GM10248 (cell line): Measurements from ENCODE around the gene PSMB8.
A peak's percentile ranks its signal among the peaks of the same experiment; 100 is the strongest.

Experiments
- CTCF ChIA-PET: fragments of 300-600 bp; sonication (Branson Sonifier 250); formaldehyde crosslinking; extraction: SDS; loops from one replicate; lab custom pipeline; 2021; ENCODE audit warnings: antibody characterized with exemption; lab: Yijun Ruan, JAX
- POLR2A ChIA-PET: fragments of 350-650 bp; sonication (Branson Sonifier 250); formaldehyde crosslinking; extraction: SDS; loops from one replicate; lab custom pipeline; 2020; ENCODE audit warnings: antibody characterized with exemption; lab: Yijun Ruan, JAX
- DNase-seq: peaks from one replicate; pipeline ENCODE4 v3.0.0; 2012; ENCODE audit errors: extremely low spot score
- TF ChIP-seq, protein P1 (sequence below): IDR thresholded peaks from 2 replicates; pipeline ENCODE4 v1.5.1; 2012; ENCODE audit warnings: mild to moderate bottlenecking, low read depth; ENCODE audit errors: extremely low read depth, missing control alignments, control extremely low read depth

PSMB8 gene

DNA sequence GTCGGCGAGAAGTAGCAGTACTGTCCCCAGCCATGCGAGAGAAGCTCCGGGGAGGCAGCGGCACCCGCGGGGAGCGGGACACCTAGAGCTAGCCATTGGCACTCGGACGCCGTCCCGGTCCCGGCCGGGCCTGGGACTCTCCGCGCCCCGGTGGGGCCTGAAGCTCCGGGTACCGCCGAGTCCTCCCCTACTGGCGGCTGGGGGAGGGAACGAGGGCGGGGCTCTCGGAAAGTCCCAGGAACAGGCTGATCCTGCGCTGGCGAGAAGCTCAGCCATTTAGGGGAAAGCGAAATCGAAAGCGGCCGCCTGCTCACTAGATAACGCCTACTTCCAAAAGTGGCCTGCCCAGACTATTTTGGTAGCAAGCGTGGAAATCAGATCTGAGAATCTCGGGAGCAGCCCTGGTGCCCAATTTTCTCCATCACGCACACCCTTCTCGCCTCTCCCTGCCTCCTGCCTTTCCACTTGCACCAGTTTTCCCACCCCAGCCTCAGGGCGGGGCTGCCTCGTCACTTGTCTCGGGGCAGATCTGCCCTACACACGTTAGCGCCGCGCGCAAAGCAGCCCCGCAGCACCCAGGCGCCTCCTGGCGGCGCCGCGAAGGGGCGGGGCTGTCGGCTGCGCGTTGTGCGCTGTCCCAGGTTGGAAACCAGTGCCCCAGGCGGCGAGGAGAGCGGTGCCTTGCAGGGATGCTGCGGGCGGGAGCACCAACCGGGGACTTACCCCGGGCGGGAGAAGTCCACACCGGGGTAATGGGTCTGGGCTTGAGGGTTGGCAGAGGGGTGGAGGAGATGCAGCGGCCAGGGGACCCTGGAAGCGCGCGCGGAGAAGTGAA, 9.9 kb upstream of the PSMB8 start, which contains the start of the genes PSMB9 and TAP1:
Gene PSMB9, plus strand, starts transcription at position 652 of the 835 bp plus-strand sequence. Its CDS starts 38 bp downstream, at position 690.
Gene TAP1, minus strand, starts transcription at position 164 of the 835 bp plus-strand sequence. Its CDS starts 68 bp downstream, at position 96.
- TF ChIP-seq, protein P1, sequence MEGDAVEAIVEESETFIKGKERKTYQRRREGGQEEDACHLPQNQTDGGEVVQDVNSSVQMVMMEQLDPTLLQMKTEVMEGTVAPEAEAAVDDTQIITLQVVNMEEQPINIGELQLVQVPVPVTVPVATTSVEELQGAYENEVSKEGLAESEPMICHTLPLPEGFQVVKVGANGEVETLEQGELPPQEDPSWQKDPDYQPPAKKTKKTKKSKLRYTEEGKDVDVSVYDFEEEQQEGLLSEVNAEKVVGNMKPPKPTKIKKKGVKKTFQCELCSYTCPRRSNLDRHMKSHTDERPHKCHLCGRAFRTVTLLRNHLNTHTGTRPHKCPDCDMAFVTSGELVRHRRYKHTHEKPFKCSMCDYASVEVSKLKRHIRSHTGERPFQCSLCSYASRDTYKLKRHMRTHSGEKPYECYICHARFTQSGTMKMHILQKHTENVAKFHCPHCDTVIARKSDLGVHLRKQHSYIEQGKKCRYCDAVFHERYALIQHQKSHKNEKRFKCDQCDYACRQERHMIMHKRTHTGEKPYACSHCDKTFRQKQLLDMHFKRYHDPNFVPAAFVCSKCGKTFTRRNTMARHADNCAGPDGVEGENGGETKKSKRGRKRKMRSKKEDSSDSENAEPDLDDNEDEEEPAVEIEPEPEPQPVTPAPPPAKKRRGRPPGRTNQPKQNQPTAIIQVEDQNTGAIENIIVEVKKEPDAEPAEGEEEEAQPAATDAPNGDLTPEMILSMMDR = peak; percentile 97
- POLR2A ChIA-PET = interaction anchor here (0.6 to 3.6 kb wide), 8 partner anchors 10 to 1661 kb away, joined by 3 to 44 read pairs (median 4); partner anchors contain the start of genes PSMB8 and TAP2
- peak; percentile 93 for DNase-seq
- CTCF ChIA-PET = interaction anchor here (0.7 to 13.7 kb wide), 27 partner anchors 10 to 440 kb away, joined by 3 to 339 read pairs (median 5); partner anchors contain the start of genes HLA-DMA, HLA-DQB1, PSMB8 and TAP2

DNA sequence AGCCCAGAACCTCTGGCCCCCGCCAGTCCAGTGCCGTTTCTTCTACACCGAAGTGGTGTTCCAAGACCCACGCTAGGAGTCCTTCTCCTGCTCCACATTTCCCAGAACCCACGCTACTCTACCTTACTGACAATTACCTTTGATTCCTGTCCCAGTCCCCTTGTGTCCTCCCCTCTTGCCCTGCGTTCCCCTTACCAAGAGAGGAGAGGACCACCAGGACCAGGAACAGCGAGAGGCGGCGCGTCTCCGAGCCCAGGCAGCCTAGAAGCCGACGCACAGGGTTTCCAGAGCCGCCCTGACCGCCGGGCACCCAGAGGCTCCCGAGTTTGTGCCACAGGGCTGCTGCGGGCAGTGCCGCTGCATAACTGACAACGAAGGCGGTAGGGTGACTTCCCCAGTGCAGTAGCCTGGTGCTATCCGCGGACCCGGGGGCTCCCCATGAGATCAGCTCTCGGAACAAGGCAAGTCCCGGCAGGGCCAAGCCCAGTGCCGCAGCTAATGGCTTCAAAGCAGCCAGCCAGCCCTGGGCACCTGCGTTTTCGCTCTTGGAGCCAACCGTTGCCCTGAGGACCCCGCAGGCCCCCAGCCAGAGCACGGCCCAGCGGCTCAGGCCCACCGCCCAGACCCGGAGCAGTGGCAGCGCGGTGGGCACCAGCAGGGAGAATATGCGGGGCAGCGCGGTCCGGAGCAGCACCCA, 9.1 kb upstream of the PSMB8 start:
- POLR2A ChIA-PET = interaction anchor here (0.6 to 3.6 kb wide), 7 partner anchors 9 to 1661 kb away, joined by 3 to 44 read pairs (median 4); partner anchors contain the start of genes PSMB8 and TAP2
- peak; percentile 58 for DNase-seq
- CTCF ChIA-PET = interaction anchor here (0.8 to 13.7 kb wide), 24 partner anchors 11 to 439 kb away, joined by 3 to 339 read pairs (median 5); partner anchors contain the start of genes HLA-DMA, HLA-DQB1, PSMB8 and TAP2
- TF ChIP-seq, protein P1 = no peak

DNA sequence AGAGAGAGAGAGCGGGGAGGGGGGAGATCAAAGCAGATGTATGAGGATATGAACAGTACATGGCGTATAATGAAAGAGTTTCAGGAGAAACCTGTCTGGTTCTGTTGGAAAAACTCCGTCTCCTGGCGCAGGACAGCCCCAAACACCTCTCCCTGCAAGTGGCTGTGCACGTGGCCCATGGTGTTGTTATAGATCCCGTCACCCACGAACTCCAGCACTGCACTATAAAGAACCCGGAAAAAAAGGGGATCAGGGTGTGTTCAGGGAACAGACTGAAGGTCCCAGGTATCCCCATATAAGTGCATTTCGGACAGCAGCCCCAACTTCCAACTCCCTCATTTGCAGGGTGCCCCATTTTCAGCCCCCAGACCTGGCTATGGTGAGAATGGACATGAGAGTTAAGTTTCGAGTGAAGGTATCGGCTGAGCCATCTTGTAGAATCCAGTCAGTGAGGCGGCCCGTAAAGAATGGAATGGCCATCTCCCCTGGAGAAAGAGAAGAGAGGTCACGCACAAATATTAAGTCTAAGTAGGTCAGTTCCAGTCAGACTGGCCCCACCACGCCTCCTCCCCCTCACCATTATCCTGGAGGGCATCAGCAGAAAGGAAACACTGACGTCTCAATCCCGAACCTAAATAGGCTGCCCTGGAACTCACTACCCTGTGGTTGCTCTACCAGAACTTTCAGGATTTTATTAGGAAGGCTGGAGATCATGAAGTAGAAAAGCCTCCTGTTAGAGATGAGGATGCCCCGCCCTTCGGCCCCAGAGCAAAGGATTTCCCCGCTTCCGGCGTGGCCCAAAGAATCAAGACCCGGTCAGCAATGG, 8.4 kb upstream of the PSMB8 start:
- ChIA-PET POLR2A (interaction anchor here (1.5 to 3.6 kb wide), 3 partner anchors 8 to 120 kb away, joined by 22 to 44 read pairs (median 37); partner anchors contain the start of genes PSMB8 and TAP2), CTCF (interaction anchor here (1.1 to 13.7 kb wide), 10 partner anchors 10 to 260 kb away, joined by 3 to 339 read pairs (median 8); partner anchors contain the start of genes PSMB8 and TAP2)
- DNase-seq = no peak
- TF ChIP-seq, protein P1 = no peak

DNA sequence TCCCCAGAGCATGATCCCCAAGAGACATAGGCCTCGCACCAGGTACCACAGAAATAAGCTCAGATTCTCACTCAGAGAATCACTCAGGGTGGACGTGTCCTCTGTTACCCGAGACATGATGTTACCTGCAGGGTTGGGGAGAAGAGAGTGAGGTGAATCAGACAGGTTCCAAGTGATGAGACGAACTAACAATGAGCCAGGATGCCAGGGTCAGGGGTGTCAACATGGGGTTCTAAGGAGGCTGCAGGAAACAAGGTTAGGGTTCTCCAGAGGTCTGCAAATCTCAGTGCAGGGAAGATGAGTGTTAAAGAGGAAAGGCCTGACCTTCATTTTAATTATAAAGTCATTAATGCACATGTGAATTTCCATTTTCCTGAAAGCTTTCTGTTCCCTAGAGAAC, 7.2 kb upstream of the PSMB8 start:
- CTCF ChIA-PET = interaction anchor here (0.9 to 3.4 kb wide), 6 partner anchors 9 to 164 kb away, joined by 3 to 37 read pairs (median 3); partner anchors contain the start of gene TAP2
- TF ChIP-seq, protein P1 = no peak
- POLR2A ChIA-PET = interaction anchor here (0.7 to 0.8 kb wide), 3 partner anchors 10 to 661 kb away, joined by 3 to 4 read pairs (median 3); partner anchors contain the start of genes PBX2 and TAP2
- no peak for DNase-seq

DNA sequence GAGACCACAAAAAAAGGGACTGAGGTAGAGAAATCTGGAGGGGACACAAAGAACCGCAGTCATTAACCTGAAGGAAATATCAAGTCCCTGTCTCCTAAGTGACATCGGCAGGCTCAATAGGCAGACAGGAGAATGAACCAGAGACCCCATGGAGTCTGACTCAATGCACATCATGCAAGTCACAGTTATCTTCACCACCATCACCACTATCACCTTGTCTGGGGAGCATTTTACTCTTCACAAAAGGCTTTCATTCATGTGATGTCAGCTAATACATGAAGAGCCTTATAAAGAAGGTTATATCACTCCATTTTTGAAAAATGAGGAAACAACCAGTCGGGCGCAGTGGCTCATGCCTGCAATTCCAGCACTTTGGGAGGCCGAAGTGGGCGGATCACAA, 5.3 kb upstream of the PSMB8 start:
- ChIA-PET CTCF (interaction anchor here (0.6 to 3.4 kb wide), 5 partner anchors 11 to 23 kb away, joined by 3 to 37 read pairs (median 3); partner anchors contain the start of gene TAP2), POLR2A (no interaction called here)
- TF ChIP-seq, protein P1 = no peak
- no peak for DNase-seq
